ENCODE data around the gene SYT9.
"Not testable (repeated sequence)": the region's sequence is repeated elsewhere in the genome, so short reads cannot be mapped to it uniquely, and the experiment has no call there.

- TF ChIP-seq, protein P1, sequence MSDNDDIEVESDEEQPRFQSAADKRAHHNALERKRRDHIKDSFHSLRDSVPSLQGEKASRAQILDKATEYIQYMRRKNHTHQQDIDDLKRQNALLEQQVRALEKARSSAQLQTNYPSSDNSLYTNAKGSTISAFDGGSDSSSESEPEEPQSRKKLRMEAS (IDR thresholded peaks at IDR 0.05; ENCODE audit: low read depth, low read length): not testable (repeated sequence)
- TF ChIP-seq, protein P2, sequence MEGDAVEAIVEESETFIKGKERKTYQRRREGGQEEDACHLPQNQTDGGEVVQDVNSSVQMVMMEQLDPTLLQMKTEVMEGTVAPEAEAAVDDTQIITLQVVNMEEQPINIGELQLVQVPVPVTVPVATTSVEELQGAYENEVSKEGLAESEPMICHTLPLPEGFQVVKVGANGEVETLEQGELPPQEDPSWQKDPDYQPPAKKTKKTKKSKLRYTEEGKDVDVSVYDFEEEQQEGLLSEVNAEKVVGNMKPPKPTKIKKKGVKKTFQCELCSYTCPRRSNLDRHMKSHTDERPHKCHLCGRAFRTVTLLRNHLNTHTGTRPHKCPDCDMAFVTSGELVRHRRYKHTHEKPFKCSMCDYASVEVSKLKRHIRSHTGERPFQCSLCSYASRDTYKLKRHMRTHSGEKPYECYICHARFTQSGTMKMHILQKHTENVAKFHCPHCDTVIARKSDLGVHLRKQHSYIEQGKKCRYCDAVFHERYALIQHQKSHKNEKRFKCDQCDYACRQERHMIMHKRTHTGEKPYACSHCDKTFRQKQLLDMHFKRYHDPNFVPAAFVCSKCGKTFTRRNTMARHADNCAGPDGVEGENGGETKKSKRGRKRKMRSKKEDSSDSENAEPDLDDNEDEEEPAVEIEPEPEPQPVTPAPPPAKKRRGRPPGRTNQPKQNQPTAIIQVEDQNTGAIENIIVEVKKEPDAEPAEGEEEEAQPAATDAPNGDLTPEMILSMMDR (IDR thresholded peaks at IDR 0.05; ENCODE audit: low read depth, low read length): not testable (repeated sequence)
- not testable (repeated sequence) for TF ChIP-seq POLR2A (IDR thresholded peaks at IDR 0.05; ENCODE audit: extremely low read depth, insufficient read length)
Measured at GRCh38 chr11:7517743-7518142, 266.0 kb downstream of the SYT9 start.
